NCI-H1930 (cell line): Measurements from ENCODE around the gene ENPEP.
"Not testable (repeated sequence)": the region's sequence is repeated elsewhere in the genome, so short reads cannot be mapped to it uniquely, and the experiment has no call there.

Experiments used
- DNase-seq, 2 experiments: peaks; one replicate each; lab custom pipeline; 2025; lab: John Stamatoyannopoulos, UW

Gene ENPEP

DNA sequence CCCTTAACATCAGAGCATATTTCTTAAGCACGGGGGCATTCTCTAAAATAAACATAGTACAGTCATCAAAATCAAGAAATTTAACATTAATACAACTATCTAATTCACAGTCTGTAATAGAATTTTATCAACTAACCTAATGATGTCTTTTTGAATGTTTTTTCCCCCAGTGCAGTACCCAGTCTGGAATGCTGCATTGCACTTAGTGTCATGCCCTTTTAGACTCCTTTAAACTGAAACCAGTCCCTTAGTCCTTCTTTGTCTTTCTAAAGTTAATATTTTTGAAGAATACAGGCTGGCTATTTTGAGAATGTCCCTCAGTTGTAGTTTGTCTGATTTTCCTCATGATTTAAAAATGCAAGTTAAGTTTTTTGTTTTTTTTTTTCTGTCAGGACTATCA, 9.5 kb downstream of the ENPEP start:
- DNase-seq, result no peak

GRCh38 chr4:110486256-110486655, 10.3 kb downstream of the ENPEP start:
- DNase-seq, result no peak

GRCh38 chr4:110486850-110487249, 10.9 kb downstream of the ENPEP start:
- DNase-seq, result not testable (repeated sequence)

DNA sequence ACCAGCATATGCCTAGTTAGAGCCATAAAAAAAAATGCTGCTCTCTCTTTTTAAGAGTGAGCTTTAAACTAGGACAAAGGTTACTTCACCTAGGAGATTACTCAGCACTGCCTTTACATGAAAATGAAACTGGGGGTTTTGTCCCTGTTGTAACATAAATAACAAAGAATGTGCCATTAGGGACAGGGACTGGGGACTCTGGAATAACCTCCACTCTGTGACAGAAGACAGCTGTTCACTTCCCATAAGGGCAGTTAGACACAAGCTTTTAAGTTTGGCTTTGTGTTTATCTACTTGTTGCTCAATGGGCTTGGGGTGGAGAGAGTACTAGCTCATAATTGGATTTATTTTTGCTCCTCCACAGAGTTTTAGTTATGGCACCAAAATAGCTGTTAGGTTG, 11.9 kb downstream of the ENPEP start:
- no peak for DNase-seq

DNA sequence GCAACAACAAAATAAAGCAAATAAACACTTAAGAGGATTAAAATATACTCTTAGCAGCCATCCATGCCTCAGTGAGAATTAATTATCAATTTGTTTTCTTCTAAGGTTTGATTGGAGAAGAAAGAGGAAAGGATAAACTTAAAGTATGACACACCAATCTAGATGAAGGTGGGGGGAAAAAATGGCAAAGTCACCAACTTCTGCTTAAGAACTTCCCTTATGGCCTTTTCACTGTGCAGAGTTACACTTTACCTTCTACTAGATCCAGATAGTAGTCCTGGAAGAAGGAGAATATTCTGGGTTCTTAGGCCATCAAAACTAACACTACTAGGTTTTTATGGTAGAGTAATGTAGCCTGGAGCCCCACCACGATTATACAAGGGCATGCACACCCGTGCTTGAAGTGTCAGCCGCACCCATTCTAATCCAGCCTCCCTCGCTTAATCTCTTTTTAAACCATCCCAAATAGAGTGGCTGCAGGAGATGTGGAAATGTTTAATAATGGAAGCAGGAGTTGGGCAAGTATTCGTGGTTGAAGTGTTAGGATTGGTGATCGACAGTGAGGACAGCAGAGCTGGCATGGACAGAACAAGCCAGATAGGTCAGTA, 14.1 kb downstream of the ENPEP start:
- DNase-seq, result no peak

DNA sequence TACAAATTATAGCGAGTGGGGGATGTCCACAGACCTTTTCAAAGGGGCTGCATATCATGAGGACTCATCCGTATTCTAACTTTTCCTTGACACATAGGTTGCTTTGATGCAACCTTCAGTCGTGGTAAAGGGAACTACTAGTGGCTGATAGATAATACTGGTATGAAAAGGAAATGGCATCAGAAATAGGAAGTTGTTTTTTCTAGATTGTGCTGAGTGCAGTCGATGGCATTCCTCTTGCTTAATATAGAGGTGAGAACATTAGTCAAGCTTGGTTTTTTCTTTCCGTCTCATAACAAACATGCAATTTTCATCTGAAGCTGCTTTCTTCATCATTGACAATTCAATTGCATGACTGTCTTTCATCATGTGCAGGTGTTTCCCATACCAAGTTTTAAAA, 16.6 kb downstream of the ENPEP start:
- DNase-seq, result no peak

DNA sequence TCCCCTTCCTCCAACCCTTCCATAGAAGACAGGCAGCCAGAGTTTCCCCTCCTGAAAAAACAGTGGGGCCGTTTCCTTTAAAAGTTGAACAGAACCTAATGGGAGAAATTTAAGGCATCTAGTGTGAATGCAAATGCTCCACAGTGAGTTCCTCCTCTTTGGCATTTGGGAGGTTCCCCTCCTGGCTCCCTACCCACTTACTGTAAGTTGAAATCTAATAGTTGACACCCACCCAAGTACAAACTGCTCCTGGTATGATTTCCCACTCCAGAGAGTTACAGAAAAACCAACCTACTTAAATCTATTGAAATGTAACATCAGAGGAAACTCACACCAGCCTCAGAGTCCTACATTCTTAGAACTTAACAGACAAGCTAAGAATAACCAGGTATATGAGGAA, 17.6 kb downstream of the ENPEP start:
- DNase-seq, result no peak

- DNase-seq, result no peak
These were observed 22.5 kb downstream of the ENPEP start for GRCh38 chr4:110498420-110498819.

DNA sequence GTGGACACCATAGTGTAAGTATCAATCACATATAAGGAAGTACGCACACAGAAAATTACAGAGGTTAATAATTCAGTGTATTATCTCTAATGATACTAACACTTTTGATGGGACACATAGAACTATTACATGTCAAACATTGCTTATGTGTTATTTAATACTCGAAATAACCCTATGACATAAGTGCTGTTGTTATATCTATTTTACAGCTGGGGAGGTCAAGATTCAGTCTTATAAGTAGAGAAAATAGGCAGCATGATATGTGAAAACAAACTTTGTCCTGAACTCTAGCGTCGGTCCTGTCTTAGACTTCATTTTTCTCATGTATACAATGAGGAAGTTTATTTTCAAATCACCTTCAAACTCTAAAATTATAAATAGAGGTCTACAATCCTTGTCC, 23.2 kb downstream of the ENPEP start:
- DNase-seq, result no peak

GRCh38 chr4:110501826-110502225, 25.9 kb downstream of the ENPEP start:
- no peak for DNase-seq

DNA sequence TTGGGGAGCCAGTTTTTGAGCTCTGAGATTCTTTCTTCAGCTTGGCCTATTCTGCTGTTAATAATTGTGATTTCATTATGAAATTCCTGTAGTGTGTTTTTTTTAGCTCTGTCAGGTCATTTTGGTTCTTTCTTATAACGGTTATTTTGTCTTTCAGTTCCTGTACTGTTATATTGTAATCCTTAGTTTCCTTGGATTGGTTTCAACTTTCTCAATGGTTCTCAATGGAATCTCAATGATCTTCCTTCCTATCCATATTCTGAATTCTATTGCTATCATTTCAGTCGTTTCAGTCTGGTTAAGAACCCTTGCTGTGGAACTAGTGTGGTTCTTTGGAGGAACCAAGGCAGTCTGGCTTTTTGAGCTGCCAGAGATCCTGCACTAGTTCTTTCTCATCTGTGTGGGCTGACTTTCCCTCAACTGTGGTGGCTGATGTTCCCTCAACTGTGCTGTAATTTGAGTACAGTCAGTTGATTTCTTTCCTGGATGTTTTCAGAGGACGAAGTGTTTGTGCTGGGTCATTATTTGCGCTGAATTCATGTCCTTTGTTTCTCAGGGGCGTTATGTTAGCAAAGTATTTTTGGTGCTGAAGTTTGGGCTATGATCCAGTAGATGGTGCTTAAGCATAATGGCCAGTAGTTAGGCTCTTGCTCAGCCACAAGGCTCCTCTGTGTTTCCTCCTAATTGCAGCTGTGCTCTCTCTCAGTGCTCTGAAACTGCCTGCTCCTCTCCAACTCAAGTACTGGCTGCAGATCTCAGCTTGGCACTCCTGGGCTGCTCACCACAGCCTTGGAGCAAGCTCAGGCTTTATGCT, 27.5 kb downstream of the ENPEP start:
- DNase-seq, result no peak

DNA sequence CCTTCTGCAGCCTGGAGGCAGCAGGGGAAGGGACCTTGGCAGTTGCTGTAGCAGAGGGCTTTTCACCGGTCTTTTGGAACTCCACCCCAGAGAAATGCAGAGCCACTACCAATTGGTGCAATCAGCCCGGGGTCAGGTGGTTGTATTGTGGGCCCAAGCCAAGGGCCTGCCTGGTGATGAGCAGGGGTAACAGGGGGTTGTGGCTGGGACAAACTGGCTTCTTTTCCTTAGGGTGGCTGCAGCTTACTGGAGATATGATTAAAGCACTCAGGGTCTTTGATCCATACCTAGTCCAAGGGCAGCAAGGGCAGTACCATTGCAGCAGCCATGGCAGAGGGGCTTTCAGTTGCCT, 28.1 kb downstream of the ENPEP start:
- no peak for DNase-seq

GRCh38 chr4:110505440-110505839, 29.5 kb downstream of the ENPEP start:
- no peak for DNase-seq

- no peak for DNase-seq
These were observed 33.1 kb downstream of the ENPEP start for GRCh38 chr4:110508827-110509710.

- no peak for DNase-seq
These were observed 34.3 kb downstream of the ENPEP start for GRCh38 chr4:110510277-110510676.

DNA sequence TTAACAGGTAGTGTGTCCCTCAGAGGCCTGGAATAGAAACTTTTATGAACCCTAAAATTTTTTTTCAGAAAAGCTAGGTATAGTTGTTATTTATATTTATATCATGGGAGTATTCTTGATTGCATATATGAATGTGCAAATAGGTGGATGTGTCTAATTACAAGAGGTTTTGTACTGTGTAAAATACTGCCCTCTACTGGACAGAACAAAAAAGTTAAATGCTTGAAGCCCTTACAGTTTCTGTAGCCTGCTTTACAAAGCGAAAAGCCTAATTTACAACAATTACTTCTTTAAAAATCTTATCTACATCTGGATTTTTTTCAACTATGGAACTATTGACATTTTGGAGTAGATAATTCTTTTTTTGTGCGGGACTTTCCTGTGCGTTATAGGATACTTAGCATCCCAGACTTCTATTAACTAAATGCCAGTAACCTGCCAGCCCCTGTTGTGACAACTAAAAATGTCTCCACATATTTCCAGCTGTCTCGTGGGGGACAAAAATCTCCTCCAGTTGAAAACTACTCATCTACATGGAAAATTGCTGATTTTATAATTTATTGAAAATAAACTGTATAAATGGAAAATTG, 35.1 kb downstream of the ENPEP start:
- peak in 1 of 2 experiments; percentile 57 for DNase-seq

DNA sequence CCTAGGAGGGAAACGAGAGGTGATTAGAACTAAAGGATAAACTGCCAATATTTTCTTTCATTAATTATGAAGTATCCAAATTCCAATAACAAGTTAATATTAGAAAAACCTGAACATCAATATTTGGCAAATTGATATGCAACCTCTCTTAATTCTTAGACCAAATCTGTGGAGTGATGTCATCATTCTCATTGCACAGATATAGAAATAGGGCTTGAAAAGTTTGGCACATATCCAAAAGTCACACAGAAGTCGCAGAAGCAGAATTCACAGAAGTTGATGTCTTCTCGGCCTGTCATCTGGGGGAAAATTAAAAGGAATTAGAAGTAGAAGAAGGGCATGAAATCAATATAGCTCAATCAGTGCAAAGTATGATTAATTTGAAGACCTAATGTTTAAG, 36.9 kb downstream of the ENPEP start:
- DNase-seq, result no peak

DNA sequence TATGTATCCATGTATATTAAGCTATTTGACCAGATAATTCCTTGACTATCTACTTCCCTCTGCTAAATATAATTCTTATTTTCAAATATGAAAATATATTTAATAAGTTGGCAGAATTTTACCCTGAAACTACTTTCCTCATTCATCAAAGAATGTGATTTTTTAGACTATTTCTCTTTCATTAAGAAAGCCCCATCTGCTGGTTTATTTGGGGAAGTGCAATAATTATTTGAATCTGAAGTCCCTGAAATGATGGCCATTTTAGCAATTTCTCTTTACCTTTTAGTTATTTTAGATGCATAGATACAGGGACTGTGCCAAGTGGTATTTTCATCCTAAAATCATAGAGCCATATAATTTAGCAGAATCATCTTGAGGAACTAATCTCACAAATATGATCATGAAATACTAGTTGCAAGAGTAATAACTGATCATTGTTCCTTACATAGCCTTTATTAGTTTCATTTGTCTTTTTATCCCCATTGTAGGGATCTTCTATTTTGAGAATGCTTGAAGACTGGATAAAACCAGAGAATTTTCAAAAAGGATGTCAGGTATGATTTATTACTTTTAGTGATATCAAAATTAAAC, 39.0 kb downstream of the ENPEP start:
- peak in 1 of 2 experiments; percentile 1 for DNase-seq

DNA sequence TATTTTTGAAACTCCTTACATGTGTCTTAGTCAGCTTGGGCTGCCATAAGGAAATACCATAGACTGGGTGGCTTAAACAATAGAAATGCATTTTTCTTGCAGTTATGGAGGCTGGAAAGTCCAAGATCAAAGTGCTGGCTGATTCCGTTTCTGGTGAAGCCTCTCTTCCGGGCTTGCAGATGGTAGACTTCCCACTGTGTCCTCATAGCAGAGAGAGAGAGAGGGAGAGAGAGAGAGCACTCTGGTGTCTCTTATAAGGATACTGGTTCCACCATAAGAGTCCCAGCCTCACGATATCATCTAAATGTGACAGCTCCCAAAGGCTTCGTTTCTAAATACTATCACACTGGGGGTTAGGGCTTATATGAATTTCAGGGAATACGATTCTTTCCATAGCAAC, 39.7 kb downstream of the ENPEP start:
- DNase-seq, result no peak

GRCh38 chr4:110516106-110516922, 40.4 kb downstream of the ENPEP start:
- no peak for DNase-seq

- peak in 1 of 2 experiments; percentile 1 for DNase-seq
These were observed 43.0 kb downstream of the ENPEP start for GRCh38 chr4:110518889-110519490.
